ENCODE data around the gene CHST11. TPM values are rescaled to one million over a fixed set of nuclear protein-coding genes. Genes with fewer than 3 reads are reported as not detected.

The CHST11 gene
- total RNA-seq, 3 donors from 2014 or later = 12.5 to 16.4 (median 15.5) TPM

- H3K27ac ChIP-seq = no peak overlapping the region
These were observed 281.1 kb downstream of the CHST11 start for GRCh38 chr12:104737791-104738301.

GRCh38 chr12:104738331-104738730 is 281.6 kb downstream of the CHST11 start:
- Histone ChIP-seq H3K4me1 (no peaks in the 10 kb centered on the region), H3K27me3 (no peaks in the 10 kb centered on the region), H3K36me3 (no peaks in the 10 kb centered on the region), H3K4me3 (no peak overlapping the region), H3K27ac (no peak overlapping the region), H3K9me3 (no peaks in the 10 kb centered on the region)
- TF ChIP-seq POLR2AphosphoS5 (IDR thresholded peaks at IDR 0.05) (no peak), CTCF (IDR thresholded peaks at IDR 0.05) (no peak), POLR2A (IDR thresholded peaks at IDR 0.05) (no peak)
- DNase-seq (ENCODE audit: low spot score in 2 of 2) = no peak
- intact Hi-C loops (cut with DNase I; ENCODE audit: low total_unique reads) = no loop called here

More at GRCh38 chr12:104737791-104738301, 281.1 kb downstream of the CHST11 start:
- Histone ChIP-seq H3K27me3 (no peaks in the 10 kb centered on the region), H3K9me3 (no peaks in the 10 kb centered on the region), H3K4me1 (no peaks in the 10 kb centered on the region), H3K4me3 (no peak overlapping the region), H3K36me3 (no peaks in the 10 kb centered on the region)
- intact Hi-C loops (cut with DNase I; ENCODE audit: low total_unique reads) = no loop called here
- DNase-seq (ENCODE audit: low spot score in 2 of 2) = no peak
- TF ChIP-seq POLR2AphosphoS5 (IDR thresholded peaks at IDR 0.05) = no peak
- no peak for TF ChIP-seq POLR2A (IDR thresholded peaks at IDR 0.05)
- TF ChIP-seq CTCF (IDR thresholded peaks at IDR 0.05) = no peak

- TF ChIP-seq CTCF (IDR thresholded peaks at IDR 0.05) (no peak), POLR2A (IDR thresholded peaks at IDR 0.05) (no peak), POLR2AphosphoS5 (IDR thresholded peaks at IDR 0.05) (no peak)
- H3K4me1 ChIP-seq = no peaks in the 10 kb centered on the region
- H3K27ac ChIP-seq = no peak overlapping the region
- no peaks in the 10 kb centered on the region for H3K27me3 ChIP-seq
- no peaks in the 10 kb centered on the region for H3K36me3 ChIP-seq
- intact Hi-C loops (cut with DNase I; ENCODE audit: low total_unique reads) = no loop called here
- DNase-seq (ENCODE audit: low spot score in 2 of 2) = no peak
- no peaks in the 10 kb centered on the region for H3K9me3 ChIP-seq
- H3K4me3 ChIP-seq = no peak overlapping the region
These were observed 282.3 kb downstream of the CHST11 start for GRCh38 chr12:104738776-104739642.

GRCh38 chr12:104740668-104741067 is 283.9 kb downstream of the CHST11 start:
- no peak for TF ChIP-seq POLR2A (IDR thresholded peaks at IDR 0.05)
- no peak overlapping the region for H3K27ac ChIP-seq
- no peaks in the 10 kb centered on the region for H3K4me1 ChIP-seq
- intact Hi-C loops (cut with DNase I; ENCODE audit: low total_unique reads) = no loop called here
- H3K27me3 ChIP-seq = no peaks in the 10 kb centered on the region
- H3K9me3 ChIP-seq = no peaks in the 10 kb centered on the region
- no peak for DNase-seq (ENCODE audit: low spot score in 2 of 2)
- no peaks in the 10 kb centered on the region for H3K36me3 ChIP-seq
- H3K4me3 ChIP-seq = no peak overlapping the region

GRCh38 chr12:104741077-104741476 is 284.3 kb downstream of the CHST11 start:
- no peaks in the 10 kb centered on the region for H3K4me1 ChIP-seq
- no peaks in the 10 kb centered on the region for H3K36me3 ChIP-seq
- H3K27me3 ChIP-seq = no peaks in the 10 kb centered on the region
- intact Hi-C loops (cut with DNase I; ENCODE audit: low total_unique reads) = no loop called here
- no peak for DNase-seq (ENCODE audit: low spot score in 2 of 2)
- no peaks in the 10 kb centered on the region for H3K9me3 ChIP-seq
- no peak overlapping the region for H3K4me3 ChIP-seq
- H3K27ac ChIP-seq = no peak overlapping the region
- TF ChIP-seq CTCF (IDR thresholded peaks at IDR 0.05) = no peak
- TF ChIP-seq POLR2AphosphoS5 (IDR thresholded peaks at IDR 0.05) = no peak
- no peak for TF ChIP-seq POLR2A (IDR thresholded peaks at IDR 0.05)

All from breast epithelium (tissue), 4 donors.